ENCODE results near the gene PLA2G12B. TPM values are rescaled to one million over a fixed set of nuclear protein-coding genes. Genes with fewer than 3 reads are reported as not detected.

The PLA2G12B gene
- total RNA-seq, 6 experiments from 2014 or later, result 28.7 to 59.8 (median 45.5) TPM

- ATAC-seq, result peak; percentile 38 to 46 (median 42)
- Histone ChIP-seq H3K36me3 (no peaks in the 10 kb centered on the region), H3K27me3 (no peaks in the 10 kb centered on the region), H3K4me1 (no peaks in the 10 kb centered on the region), H3K27ac (no peak overlapping the region), H3K9me3 (peaks cover 0 to 10% (median 0%) of the 10 kb centered on the region in 4 donors), H3K4me3 (no peak overlapping the region)
- intact Hi-C loops (cut with DNase I), result no loop called here
- WGBS (ENCODE audit: insufficient coverage, low coverage, low lambda C conversion rate, missing lambda C conversion rate), result 69% methylated on average over 2 of the region's 2 CpGs
- no peak for DNase-seq
- no peak for TF ChIP-seq CTCF (IDR thresholded peaks at IDR 0.05)
- no peak for TF ChIP-seq POLR2A (IDR thresholded peaks at IDR 0.05)
Observed at GRCh38 chr10:72981882-72982529, 27.4 kb upstream of the PLA2G12B start.

GRCh38 chr10:72981028-72981881 lies 26.6 kb upstream of the PLA2G12B start:
- intact Hi-C loops (cut with DNase I), result no loop called here
- H3K4me3 ChIP-seq, result no peak overlapping the region
- H3K36me3 ChIP-seq, result no peaks in the 10 kb centered on the region
- no peak overlapping the region for H3K27ac ChIP-seq
- H3K27me3 ChIP-seq, result no peaks in the 10 kb centered on the region
- TF ChIP-seq POLR2A (IDR thresholded peaks at IDR 0.05), result no peak
- no peak for TF ChIP-seq CTCF (IDR thresholded peaks at IDR 0.05)
- ATAC-seq (peak; percentile 21 to 54 (median 36)), DNase-seq (no peak)
- H3K9me3 ChIP-seq, result peaks cover 0 to 16% (median 0%) of the 10 kb centered on the region in 4 donors
- WGBS (ENCODE audit: insufficient coverage, low coverage, low lambda C conversion rate, missing lambda C conversion rate), result 60% methylated on average over 1 of the region's 4 CpGs
- H3K4me1 ChIP-seq, result no peaks in the 10 kb centered on the region

- no peak for DNase-seq
- Histone ChIP-seq H3K27ac (no peak overlapping the region), H3K4me1 (no peaks in the 10 kb centered on the region), H3K4me3 (no peak overlapping the region), H3K36me3 (no peaks in the 10 kb centered on the region), H3K27me3 (no peaks in the 10 kb centered on the region), H3K9me3 (peaks cover 0 to 16% (median 0%) of the 10 kb centered on the region in 4 donors)
- TF ChIP-seq CTCF (IDR thresholded peaks at IDR 0.05) (no peak), POLR2A (IDR thresholded peaks at IDR 0.05) (no peak)
- intact Hi-C loops (cut with DNase I), result no loop called here
- ATAC-seq, result no peak
- 88% methylated on average over 1 of the region's 2 CpGs for WGBS (ENCODE audit: insufficient coverage, low coverage, low lambda C conversion rate, missing lambda C conversion rate)
Observed at GRCh38 chr10:72980348-72980747, 25.7 kb upstream of the PLA2G12B start.

GRCh38 chr10:72979709-72980108 lies 25.1 kb upstream of the PLA2G12B start:
- H3K9me3 ChIP-seq, result peaks cover 0 to 16% (median 0%) of the 10 kb centered on the region in 4 donors
- H3K4me1 ChIP-seq, result no peaks in the 10 kb centered on the region
- no peak overlapping the region for H3K27ac ChIP-seq
- TF ChIP-seq POLR2A (IDR thresholded peaks at IDR 0.05) (no peak), CTCF (IDR thresholded peaks at IDR 0.05) (no peak)
- H3K27me3 ChIP-seq, result no peaks in the 10 kb centered on the region
- intact Hi-C loops (cut with DNase I), result no loop called here
- DNase-seq (no peak), ATAC-seq (no peak)
- H3K36me3 ChIP-seq, result no peaks in the 10 kb centered on the region
- H3K4me3 ChIP-seq, result no peak overlapping the region
